Stomach smooth muscle (tissue), 2 donors: ENCODE data around the gene IL1R2.

Source experiments
- H3K27ac ChIP-seq: one replicate; pipeline ENCODE4 v1.7.0; 2013; ENCODE audit warnings: mild to moderate bottlenecking, low read length, inconsistent platforms
- H3K27me3 ChIP-seq, 2 donors: one replicate each; pipeline ENCODE4 v1.7.0; 2013; ENCODE audit warnings: low read length in 2 of 2; ENCODE audit not compliant: insufficient read depth in 2 of 2, control insufficient read depth in 1 of 2
- H3K36me3 ChIP-seq, 2 donors: one replicate each; pipeline ENCODE4 v1.7.0; 2013; ENCODE audit warnings: low read length in 2 of 2; ENCODE audit not compliant: control insufficient read depth in 2 of 2, insufficient read depth in 2 of 2
- H3K4me1 ChIP-seq: one replicate; pipeline ENCODE4 v1.7.0; 2013; ENCODE audit warnings: low read length; ENCODE audit not compliant: control insufficient read depth, insufficient read depth
- H3K4me3 ChIP-seq, 2 donors: one replicate each; pipeline ENCODE4 v1.7.0; 2013; ENCODE audit warnings: low read length in 2 of 2
- H3K9ac ChIP-seq, 2 donors: one replicate each; pipeline ENCODE4 v1.7.0; 2013; ENCODE audit warnings: low read length in 2 of 2, mild to moderate bottlenecking in 1 of 2
- H3K9me3 ChIP-seq, 2 donors: one replicate each; pipeline ENCODE4 v1.7.0; 2013; ENCODE audit warnings: low read length in 2 of 2; ENCODE audit not compliant: control insufficient read depth in 2 of 2
- donor health status: healthy.
- donor health status: Pancreatic carcinoma.

The IL1R2 gene

GRCh38 chr2:102021779-102022178, 30.0 kb downstream of the IL1R2 start:
- H3K27ac ChIP-seq: no peak overlapping the region
- no peaks in the 10 kb centered on the region for H3K36me3 ChIP-seq
- H3K4me1 ChIP-seq: peaks cover 7% of the 10 kb centered on the region
- no peak overlapping the region for H3K4me3 ChIP-seq
- no peaks in the 10 kb centered on the region for H3K27me3 ChIP-seq
- no peaks in the 10 kb centered on the region for H3K9me3 ChIP-seq
- H3K9ac ChIP-seq: no peak overlapping the region

- Histone ChIP-seq H3K4me1 (peaks cover 11% of the 10 kb centered on the region), H3K36me3 (no peaks in the 10 kb centered on the region), H3K4me3 (no peak overlapping the region), H3K9ac (no peak overlapping the region), H3K27ac (no peak overlapping the region), H3K9me3 (no peaks in the 10 kb centered on the region), H3K27me3 (no peaks in the 10 kb centered on the region)
Observed at GRCh38 chr2:102022884-102023539, 31.3 kb downstream of the IL1R2 start.

GRCh38 chr2:102024410-102024809, 32.6 kb downstream of the IL1R2 start:
- no peaks in the 10 kb centered on the region for H3K36me3 ChIP-seq
- no peak overlapping the region for H3K9ac ChIP-seq
- no peaks in the 10 kb centered on the region for H3K9me3 ChIP-seq
- H3K27ac ChIP-seq: no peak overlapping the region
- H3K27me3 ChIP-seq: no peaks in the 10 kb centered on the region
- H3K4me1 ChIP-seq: peaks cover 11% of the 10 kb centered on the region
- no peak overlapping the region for H3K4me3 ChIP-seq

GRCh38 chr2:102025016-102025501, 33.3 kb downstream of the IL1R2 start:
- Histone ChIP-seq H3K4me3 (no peak overlapping the region), H3K9ac (no peak overlapping the region), H3K9me3 (peaks cover 0 to 2% of the 10 kb centered on the region in 2 donors), H3K36me3 (no peaks in the 10 kb centered on the region), H3K4me1 (peaks cover 11% of the 10 kb centered on the region), H3K27ac (no peak overlapping the region), H3K27me3 (no peaks in the 10 kb centered on the region)

GRCh38 chr2:102025583-102026267, 34.0 kb downstream of the IL1R2 start:
- Histone ChIP-seq H3K9me3 (peaks cover 0 to 2% of the 10 kb centered on the region in 2 donors), H3K27ac (no peak overlapping the region), H3K27me3 (no peaks in the 10 kb centered on the region), H3K4me1 (peaks cover 8% of the 10 kb centered on the region), H3K9ac (no peak overlapping the region), H3K36me3 (no peaks in the 10 kb centered on the region), H3K4me3 (no peak overlapping the region)

GRCh38 chr2:102027036-102027980, 35.5 kb downstream of the IL1R2 start:
- H3K9me3 ChIP-seq: peaks cover 0 to 2% of the 10 kb centered on the region in 2 donors
- no peaks in the 10 kb centered on the region for H3K36me3 ChIP-seq
- H3K9ac ChIP-seq: no peak overlapping the region
- H3K4me1 ChIP-seq: peaks cover 6% of the 10 kb centered on the region
- H3K27me3 ChIP-seq: no peaks in the 10 kb centered on the region
- H3K27ac ChIP-seq: peak overlapping the region; percentile 6
- H3K4me3 ChIP-seq: no peak overlapping the region

- Histone ChIP-seq H3K27me3 (no peaks in the 10 kb centered on the region), H3K36me3 (no peaks in the 10 kb centered on the region), H3K4me1 (peaks cover 6% of the 10 kb centered on the region), H3K27ac (no peak overlapping the region), H3K4me3 (no peak overlapping the region), H3K9me3 (peaks cover 0 to 2% of the 10 kb centered on the region in 2 donors), H3K9ac (no peak overlapping the region)
Observed at GRCh38 chr2:102028470-102028869, 36.7 kb downstream of the IL1R2 start.

GRCh38 chr2:102029405-102029804, 37.6 kb downstream of the IL1R2 start:
- Histone ChIP-seq H3K9ac (no peak overlapping the region), H3K4me1 (peaks cover 6% of the 10 kb centered on the region), H3K9me3 (peaks cover 0 to 2% of the 10 kb centered on the region in 2 donors), H3K27me3 (no peaks in the 10 kb centered on the region), H3K4me3 (no peak overlapping the region), H3K36me3 (no peaks in the 10 kb centered on the region), H3K27ac (no peak overlapping the region)

- no peaks in the 10 kb centered on the region for H3K36me3 ChIP-seq
- H3K27me3 ChIP-seq: no peaks in the 10 kb centered on the region
- H3K9me3 ChIP-seq: peaks cover 0 to 2% of the 10 kb centered on the region in 2 donors
- H3K9ac ChIP-seq: no peak overlapping the region
- no peak overlapping the region for H3K27ac ChIP-seq
- no peak overlapping the region for H3K4me3 ChIP-seq
- H3K4me1 ChIP-seq: peaks cover 6% of the 10 kb centered on the region
Observed at GRCh38 chr2:102029952-102030351, 38.2 kb downstream of the IL1R2 start.

- Histone ChIP-seq H3K9ac (no peak overlapping the region), H3K27ac (no peak overlapping the region)
Observed at GRCh38 chr2:102030502-102030854, 38.7 kb downstream of the IL1R2 start.

More at GRCh38 chr2:102030502-102030854, 38.7 kb downstream of the IL1R2 start:
- Histone ChIP-seq H3K27me3 (no peaks in the 10 kb centered on the region), H3K9me3 (peaks cover 0 to 2% of the 10 kb centered on the region in 2 donors), H3K36me3 (no peaks in the 10 kb centered on the region), H3K4me3 (no peak overlapping the region), H3K4me1 (peaks cover 6% of the 10 kb centered on the region)
